Activated CD8-positive, alpha-beta memory T cell treated with anti-CD3 and anti-CD28 coated beads, Interleukin-2, amount 50 U/mL, for 24 hours (primary cell): ENCODE data around the gene USP5.

Experiments used
- DNase-seq: peaks from one replicate; pipeline ENCODE4 v3.0.0-alpha.2; 2020; ENCODE audit errors: extremely low read depth

USP5 gene

GRCh38 chr12:6851921-6852650 is at the start of gene USP5:
Gene USP5 (plus strand): TSS chr12:6852150. CDS start chr12:6852180, 30 bp downstream.
- peak; percentile 97 for DNase-seq

GRCh38 chr12:6807170-6807569 is 44.8 kb upstream of the USP5 start:
- DNase-seq = no peak

- no peak for DNase-seq
Observed at GRCh38 chr12:6809056-6809455, 42.9 kb upstream of the USP5 start.

GRCh38 chr12:6810758-6811157 is 41.2 kb upstream of the USP5 start:
- DNase-seq = no peak

GRCh38 chr12:6813363-6813762 is 38.6 kb upstream of the USP5 start:
- no peak for DNase-seq

GRCh38 chr12:6816598-6816997 is 35.4 kb upstream of the USP5 start:
- no peak for DNase-seq

GRCh38 chr12:6817098-6817497 is 34.9 kb upstream of the USP5 start:
- DNase-seq = no peak

- no peak for DNase-seq
Observed at GRCh38 chr12:6817662-6818157, 34.2 kb upstream of the USP5 start.

GRCh38 chr12:6818222-6818621 is 33.7 kb upstream of the USP5 start:
- no peak for DNase-seq

GRCh38 chr12:6818645-6819044 is 33.3 kb upstream of the USP5 start:
- DNase-seq = no peak

- no peak for DNase-seq
Observed at GRCh38 chr12:6819106-6820030, 32.6 kb upstream of the USP5 start.

- DNase-seq = no peak
Observed at GRCh38 chr12:6820166-6820565, 31.8 kb upstream of the USP5 start.

GRCh38 chr12:6821591-6822425 is 30.1 kb upstream of the USP5 start, which contains the start of gene GPR162:
Gene GPR162 (plus strand): TSS chr12:6821821. CDS start chr12:6823899, 2,078 bp downstream.
- no peak for DNase-seq

- DNase-seq = no peak
Observed at GRCh38 chr12:6822426-6823135, 29.4 kb upstream of the USP5 start.

- DNase-seq = no peak
Observed at GRCh38 chr12:6823182-6824084, 28.5 kb upstream of the USP5 start.

GRCh38 chr12:6824085-6824775 is 27.7 kb upstream of the USP5 start:
- DNase-seq = no peak

- DNase-seq = no peak
Observed at GRCh38 chr12:6824901-6825381, 27.0 kb upstream of the USP5 start.

GRCh38 chr12:6825398-6826124 is 26.4 kb upstream of the USP5 start:
- peak; percentile 43 for DNase-seq
